Uterus (tissue), 4 donors: ENCODE results near the gene TNPO3. TPM values are rescaled to one million over a fixed set of nuclear protein-coding genes. Genes with fewer than 3 reads are reported as not detected.

ENCODE experiments used
- DNase-seq, 2 donors: peaks; one replicate each; pipeline ENCODE4 v3.0.0-alpha.2; 2019 to 2020
- H3K27ac ChIP-seq, 2 donors: fragments of 200-600 bp; sonication (generic); 1 replicate in 1 of 2; 2 replicates in 1 of 2; pipeline ENCODE4 v1.5.1; 2016 to 2018
- H3K27me3 ChIP-seq, 2 donors: fragments of 200-600 bp; sonication (generic); one replicate each; pipeline ENCODE4 v1.5.1; 2018 to 2019; ENCODE audit warnings: control low read depth in 1 of 2
- H3K36me3 ChIP-seq, 2 donors: fragments of 200-600 bp; sonication (generic); one replicate each; pipeline ENCODE4 v1.5.1; 2019; ENCODE audit warnings: control low read depth in 1 of 2
- H3K4me1 ChIP-seq, 2 donors: fragments of 200-600 bp; sonication (generic); one replicate each; pipeline ENCODE4 v1.5.1; 2018 to 2019; ENCODE audit warnings: control low read depth in 1 of 2
- H3K4me3 ChIP-seq, 2 donors: fragments of 200-600 bp; sonication (generic); 1 replicate in 1 of 2; 2 replicates in 1 of 2; pipeline ENCODE4 v1.5.1; 2018 to 2019; ENCODE audit warnings: mild to moderate bottlenecking in 1 of 2
- H3K9me3 ChIP-seq, 2 donors: fragments of 200-600 bp; sonication (generic); one replicate each; pipeline ENCODE4 v1.5.1; 2019; ENCODE audit warnings: control low read depth in 1 of 2
- POLR2A ChIP-seq, 2 donors: fragments of 450-650 bp; IDR thresholded peaks; one replicate each; pipeline ENCODE4 v1.6.1; 2016; ENCODE audit warnings: antibody characterized with exemption in 2 of 2, mild to moderate bottlenecking in 1 of 2, moderate library complexity in 1 of 2
- intact Hi-C: fragments of 100-400 bp; cut with DNase I; formaldehyde crosslinking; loops from one replicate; pipeline ENCODE4 v1.15.1; 2023; ENCODE audit warnings: low total_unique reads
- total RNA-seq, 4 donors: library from RNA; depleted of rRNA in 3 of 4; stranded (reverse); fragments of >200 nt in 3 of 4; gene quantifications; one replicate each; pipeline versions ENCODE4 v1.1.0 to v1.2.4, GENCODE V29; 2014 to 2023
- TF ChIP-seq, protein P1 (sequence below), 4 experiments: fragments of 200-600 bp in 2 of 4; fragments of 450-650 bp in 2 of 4; sonication (generic) in 2 of 4; IDR thresholded peaks; one replicate each; pipeline ENCODE4 v1.5.1; 2016 to 2019; ENCODE audit warnings: antibody characterized with exemption in 4 of 4, mild to moderate bottlenecking in 2 of 4, moderate library complexity in 1 of 4
- donor health status: DM: yes; HTN: yes; CAD: no.

Gene TNPO3
- total RNA-seq, 4 donors from 2014 or later: 14.6 to 57.9 (median 31.9) TPM

DNA sequence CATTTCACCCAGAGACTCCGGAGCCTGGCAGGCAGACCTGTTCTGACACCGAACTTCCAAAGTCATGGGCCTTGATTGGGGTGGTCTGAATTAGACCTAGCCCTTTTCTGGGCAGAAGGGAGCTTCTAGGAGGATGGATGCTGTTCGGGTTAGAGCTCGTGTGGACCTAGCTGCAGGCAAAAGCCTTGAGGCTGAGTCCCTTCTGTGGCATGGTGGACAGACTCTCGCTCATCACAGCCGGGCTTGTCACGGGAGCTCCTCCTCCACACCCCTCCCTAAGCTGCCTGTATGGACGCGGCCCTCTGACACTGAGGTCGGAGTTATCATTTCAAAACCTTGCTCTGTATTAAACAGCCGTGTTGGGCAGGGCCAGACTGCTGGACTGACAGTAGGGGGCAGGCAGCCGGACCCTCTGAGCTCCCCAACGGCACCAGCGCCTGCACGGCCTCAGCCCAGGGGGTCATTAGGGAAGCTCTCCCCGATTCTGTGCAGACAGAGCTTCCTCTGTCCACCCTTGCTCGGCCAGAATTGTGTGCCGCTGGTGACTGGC, 115.0 kb downstream of the TNPO3 start:
- Histone ChIP-seq H3K4me3 (no peak overlapping the region), H3K4me1 (peaks cover 0 to 11% of the 10 kb centered on the region in 2 donors), H3K36me3 (no peaks in the 10 kb centered on the region), H3K9me3 (no peaks in the 10 kb centered on the region), H3K27me3 (no peaks in the 10 kb centered on the region), H3K27ac (no peak overlapping the region)
- DNase-seq: no peak
- intact Hi-C loops: no loop called here
- TF ChIP-seq, protein P1, sequence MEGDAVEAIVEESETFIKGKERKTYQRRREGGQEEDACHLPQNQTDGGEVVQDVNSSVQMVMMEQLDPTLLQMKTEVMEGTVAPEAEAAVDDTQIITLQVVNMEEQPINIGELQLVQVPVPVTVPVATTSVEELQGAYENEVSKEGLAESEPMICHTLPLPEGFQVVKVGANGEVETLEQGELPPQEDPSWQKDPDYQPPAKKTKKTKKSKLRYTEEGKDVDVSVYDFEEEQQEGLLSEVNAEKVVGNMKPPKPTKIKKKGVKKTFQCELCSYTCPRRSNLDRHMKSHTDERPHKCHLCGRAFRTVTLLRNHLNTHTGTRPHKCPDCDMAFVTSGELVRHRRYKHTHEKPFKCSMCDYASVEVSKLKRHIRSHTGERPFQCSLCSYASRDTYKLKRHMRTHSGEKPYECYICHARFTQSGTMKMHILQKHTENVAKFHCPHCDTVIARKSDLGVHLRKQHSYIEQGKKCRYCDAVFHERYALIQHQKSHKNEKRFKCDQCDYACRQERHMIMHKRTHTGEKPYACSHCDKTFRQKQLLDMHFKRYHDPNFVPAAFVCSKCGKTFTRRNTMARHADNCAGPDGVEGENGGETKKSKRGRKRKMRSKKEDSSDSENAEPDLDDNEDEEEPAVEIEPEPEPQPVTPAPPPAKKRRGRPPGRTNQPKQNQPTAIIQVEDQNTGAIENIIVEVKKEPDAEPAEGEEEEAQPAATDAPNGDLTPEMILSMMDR (IDR thresholded peaks at IDR 0.05): no peak
- TF ChIP-seq POLR2A (IDR thresholded peaks at IDR 0.05): no peak

DNA sequence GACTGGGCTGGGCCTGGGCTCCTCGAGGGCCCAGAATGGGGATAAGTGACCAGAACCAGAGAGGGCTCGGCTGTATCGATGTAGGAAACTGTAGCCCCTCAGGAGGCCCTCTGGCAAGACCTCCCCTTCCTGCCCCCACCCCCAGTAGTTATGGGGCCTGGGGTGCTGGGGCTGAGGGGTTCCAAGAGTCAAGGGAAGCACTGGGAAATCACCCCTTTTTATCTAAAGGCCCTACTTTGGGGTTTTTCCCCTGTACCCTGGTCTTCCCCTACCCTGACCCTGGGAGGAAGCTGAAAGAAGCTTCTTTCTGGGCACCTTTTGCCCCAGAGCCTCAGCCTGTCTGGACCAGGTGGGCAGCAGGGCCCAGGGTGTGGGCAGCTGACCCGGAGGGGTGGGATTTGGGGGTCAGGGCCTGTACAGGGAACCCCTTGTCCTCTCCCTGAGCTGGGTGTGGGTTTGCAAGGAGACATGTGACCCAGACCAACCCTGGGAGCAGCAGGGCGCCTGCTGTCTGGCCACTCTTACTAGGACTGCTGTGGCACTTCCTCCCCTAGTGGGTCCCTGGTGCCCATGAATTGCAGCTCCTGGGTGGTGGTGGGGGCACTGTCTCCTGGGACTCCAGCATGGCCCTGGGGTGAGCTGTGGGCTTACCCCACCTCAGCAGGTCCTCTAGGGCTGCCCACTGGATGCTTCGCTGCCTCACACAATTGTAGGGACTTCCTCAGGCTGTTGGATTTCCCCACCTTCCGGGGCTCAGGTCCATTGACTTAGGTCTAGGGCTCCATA, 115.6 kb downstream of the TNPO3 start:
- H3K27ac ChIP-seq: no peak overlapping the region
- H3K9me3 ChIP-seq: no peaks in the 10 kb centered on the region
- no peak for DNase-seq
- peaks cover 0 to 11% of the 10 kb centered on the region in 2 donors for H3K4me1 ChIP-seq
- no peaks in the 10 kb centered on the region for H3K36me3 ChIP-seq
- H3K4me3 ChIP-seq: no peak overlapping the region
- TF ChIP-seq POLR2A (IDR thresholded peaks at IDR 0.05): no peak
- TF ChIP-seq, protein P1 (IDR thresholded peaks at IDR 0.05): no peak
- intact Hi-C loops: no loop called here
- H3K27me3 ChIP-seq: no peaks in the 10 kb centered on the region

DNA sequence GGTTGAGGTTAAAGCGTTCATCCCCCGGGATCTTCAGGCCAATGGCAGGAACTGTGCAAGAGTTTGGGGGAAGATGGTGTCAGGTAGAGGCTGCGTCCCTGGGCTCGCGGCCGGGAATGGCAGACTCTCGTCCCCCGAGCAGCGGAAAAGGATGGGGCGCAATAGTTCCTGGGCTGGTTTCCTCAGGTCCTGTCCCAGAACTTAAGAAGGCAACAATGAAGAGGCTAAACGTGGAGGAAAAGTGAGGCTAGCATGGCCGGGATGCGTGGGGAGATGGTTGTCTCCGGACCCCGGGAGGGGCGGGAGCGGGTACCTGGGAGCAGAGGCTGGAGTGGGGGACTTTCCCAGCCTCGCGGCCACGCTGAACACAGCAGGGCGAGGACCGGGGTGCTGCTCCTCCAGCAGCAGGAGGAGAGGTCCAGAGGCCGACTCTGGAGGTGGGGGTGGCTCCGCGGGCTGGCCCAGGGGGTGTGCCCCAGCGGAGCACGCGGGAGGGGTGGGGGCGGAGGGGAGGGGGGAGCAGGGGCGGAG, 116.3 kb downstream of the TNPO3 start:
- no peaks in the 10 kb centered on the region for H3K27me3 ChIP-seq

DNA sequence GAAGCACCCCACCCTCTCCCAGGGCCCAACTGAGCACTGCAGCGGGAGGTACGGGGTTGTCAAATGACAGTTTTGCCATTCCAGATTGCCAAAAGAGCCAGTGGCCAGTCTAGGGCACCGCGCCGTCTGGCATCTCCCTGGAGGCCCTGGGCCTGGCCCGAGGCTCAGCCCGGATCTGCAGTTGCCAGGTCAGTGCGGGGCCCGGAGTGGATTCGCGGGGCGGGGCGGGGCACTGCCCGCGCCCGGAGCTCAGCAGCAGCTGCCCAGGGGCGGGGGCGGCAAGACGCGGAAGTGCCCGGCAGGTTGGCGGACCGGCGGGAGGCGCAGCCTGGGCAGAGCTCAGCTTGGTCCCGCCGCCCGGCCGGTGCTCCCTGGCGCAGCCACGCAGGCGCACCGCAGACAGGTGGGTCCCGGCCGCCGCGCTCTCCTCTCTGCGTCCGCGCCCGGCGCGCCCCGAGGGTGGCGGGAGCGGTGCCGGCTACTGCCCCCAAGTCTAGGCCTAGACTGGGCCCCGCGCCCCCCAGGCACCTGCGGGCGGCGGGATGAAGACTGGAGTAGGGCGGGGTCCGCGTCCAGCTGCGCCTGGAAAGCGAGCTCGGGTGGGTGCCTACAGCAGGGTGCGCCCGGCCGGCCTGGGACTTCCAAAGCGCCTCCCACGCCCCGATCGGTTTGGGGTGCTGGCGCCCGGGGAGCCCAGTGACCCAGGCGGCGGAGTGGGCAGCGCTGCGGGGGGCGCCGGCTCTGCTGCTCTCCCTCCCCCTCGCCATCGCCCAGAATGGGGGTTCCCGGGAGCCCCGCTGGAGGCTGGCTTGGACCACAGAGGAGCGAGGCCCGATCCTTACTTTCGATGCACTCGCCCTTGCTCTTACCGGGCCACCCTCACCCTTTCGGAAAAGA, 117.0 kb downstream of the TNPO3 start, which contains the start of gene IRF5:
Gene IRF5 (plus strand): TSS at position 281 of the 897 bp plus-strand sequence. CDS start 4,155 bp downstream, outside the sequence.
- TF ChIP-seq POLR2A (IDR thresholded peaks at IDR 0.05): no peak
- TF ChIP-seq, protein P1 (IDR thresholded peaks at IDR 0.05): no peak
- no peaks in the 10 kb centered on the region for H3K36me3 ChIP-seq
- no peak within 1 kb of the TSS for H3K27ac ChIP-seq
- intact Hi-C loops: no loop called here
- no peak for DNase-seq
- no peaks in the 10 kb centered on the region for H3K9me3 ChIP-seq
- peak within 1 kb of the TSS; percentile 21 to 31 for H3K4me3 ChIP-seq
- H3K27me3 ChIP-seq: no peaks in the 10 kb centered on the region
- H3K4me1 ChIP-seq: peaks cover 0 to 11% of the 10 kb centered on the region in 2 donors

More for the DNA sequence above, 116.3 kb downstream of the TNPO3 start:
- DNase-seq: no peak
- intact Hi-C loops: no loop called here
- TF ChIP-seq, protein P1 (IDR thresholded peaks at IDR 0.05): no peak
- TF ChIP-seq POLR2A (IDR thresholded peaks at IDR 0.05): no peak
- peak overlapping the region; percentile 21 to 31 for H3K4me3 ChIP-seq
- no peak overlapping the region for H3K27ac ChIP-seq
- peaks cover 0 to 11% of the 10 kb centered on the region in 2 donors for H3K4me1 ChIP-seq
- no peaks in the 10 kb centered on the region for H3K36me3 ChIP-seq
- H3K9me3 ChIP-seq: no peaks in the 10 kb centered on the region
